ENCODE data around the gene SV2A.

DNA sequence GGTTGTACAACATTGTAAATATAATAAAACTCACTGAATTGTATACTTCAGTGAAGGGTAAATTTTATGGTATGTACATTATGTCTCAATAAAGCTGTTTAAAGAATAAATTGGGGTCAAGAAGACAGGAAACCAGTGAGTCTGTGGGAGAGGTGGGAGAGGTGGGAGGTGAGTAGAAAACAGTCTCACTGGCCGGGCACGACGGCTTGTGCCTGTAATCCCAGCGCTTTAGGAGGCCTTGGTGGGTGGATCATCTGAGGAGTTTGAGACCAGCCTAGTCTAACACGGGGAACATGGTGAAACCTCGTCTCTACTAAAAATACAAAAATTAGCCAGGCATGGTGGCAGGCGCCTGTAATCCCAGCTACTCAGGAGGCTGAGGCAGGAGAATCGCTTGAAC lies 14.8 kb upstream of the SV2A start:
- TF ChIP-seq POLR2AphosphoS5 (IDR thresholded peaks at IDR 0.05) = no peak
- TF ChIP-seq, protein P1, sequence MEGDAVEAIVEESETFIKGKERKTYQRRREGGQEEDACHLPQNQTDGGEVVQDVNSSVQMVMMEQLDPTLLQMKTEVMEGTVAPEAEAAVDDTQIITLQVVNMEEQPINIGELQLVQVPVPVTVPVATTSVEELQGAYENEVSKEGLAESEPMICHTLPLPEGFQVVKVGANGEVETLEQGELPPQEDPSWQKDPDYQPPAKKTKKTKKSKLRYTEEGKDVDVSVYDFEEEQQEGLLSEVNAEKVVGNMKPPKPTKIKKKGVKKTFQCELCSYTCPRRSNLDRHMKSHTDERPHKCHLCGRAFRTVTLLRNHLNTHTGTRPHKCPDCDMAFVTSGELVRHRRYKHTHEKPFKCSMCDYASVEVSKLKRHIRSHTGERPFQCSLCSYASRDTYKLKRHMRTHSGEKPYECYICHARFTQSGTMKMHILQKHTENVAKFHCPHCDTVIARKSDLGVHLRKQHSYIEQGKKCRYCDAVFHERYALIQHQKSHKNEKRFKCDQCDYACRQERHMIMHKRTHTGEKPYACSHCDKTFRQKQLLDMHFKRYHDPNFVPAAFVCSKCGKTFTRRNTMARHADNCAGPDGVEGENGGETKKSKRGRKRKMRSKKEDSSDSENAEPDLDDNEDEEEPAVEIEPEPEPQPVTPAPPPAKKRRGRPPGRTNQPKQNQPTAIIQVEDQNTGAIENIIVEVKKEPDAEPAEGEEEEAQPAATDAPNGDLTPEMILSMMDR (IDR thresholded peaks at IDR 0.05) = no peak
